H9 (cell line): ENCODE data around the gene KSR1. TPM values are rescaled to one million over a fixed set of nuclear protein-coding genes. Genes with fewer than 3 reads are reported as not detected.
A peak's percentile ranks its signal among the peaks of the same experiment; 100 is the strongest.

Experiments
- DNase-seq: peaks from one replicate; pipeline ENCODE4 v3.0.0-alpha.2; 2017
- H2AFZ ChIP-seq: one replicate; pipeline ENCODE4 v1.6.1; 2013; ENCODE audit warnings: mild to moderate bottlenecking, low read length, control low read depth, moderate library complexity
- H2AK5ac ChIP-seq: 2 replicates; pipeline ENCODE4 v1.6.1; 2013; ENCODE audit warnings: low read length, control low read depth, mixed read lengths; ENCODE audit not compliant: insufficient read length
- H2BK120ac ChIP-seq: one replicate; pipeline ENCODE4 v1.6.1; 2013; ENCODE audit warnings: low read depth, mild to moderate bottlenecking, low read length, control low read depth, inconsistent platforms; ENCODE audit not compliant: poor library complexity, severe bottlenecking
- H2BK12ac ChIP-seq: 2 replicates; pipeline ENCODE4 v1.6.1; 2013; ENCODE audit warnings: low read length, control low read depth, mixed read lengths, low read depth; ENCODE audit not compliant: insufficient read length
- H2BK15ac ChIP-seq: 2 replicates; pipeline ENCODE4 v1.6.1; 2013; ENCODE audit warnings: low read depth, low read length, control low read depth
- H2BK20ac ChIP-seq: one replicate; pipeline ENCODE4 v1.6.1; 2013; ENCODE audit warnings: low read depth, mild to moderate bottlenecking, low read length, control low read depth, inconsistent platforms; ENCODE audit not compliant: poor library complexity, severe bottlenecking
- H2BK5ac ChIP-seq: 2 replicates; pipeline ENCODE4 v1.6.1; 2013; ENCODE audit warnings: low read length, control low read depth, mixed read lengths; ENCODE audit not compliant: insufficient read length
- H3K14ac ChIP-seq: 2 replicates; pipeline ENCODE4 v1.6.1; 2013; ENCODE audit warnings: low read length, control low read depth; ENCODE audit not compliant: insufficient read depth
- H3K18ac ChIP-seq: 2 replicates; pipeline ENCODE4 v1.6.1; 2013; ENCODE audit warnings: low read depth, mild to moderate bottlenecking, mixed read lengths, low read length, control low read depth; ENCODE audit not compliant: insufficient read length
- H3K23ac ChIP-seq: 2 replicates; pipeline ENCODE4 v1.6.1; 2013; ENCODE audit warnings: low read length, control low read depth, mixed read lengths, low read depth; ENCODE audit not compliant: insufficient read length
- H3K23me2 ChIP-seq: 2 replicates; pipeline ENCODE4 v1.6.1; 2013; ENCODE audit warnings: low read depth, mild to moderate bottlenecking, mixed read lengths, low read length, control low read depth; ENCODE audit not compliant: insufficient read length, poor library complexity, severe bottlenecking
- H3K27ac ChIP-seq: 2 replicates; pipeline ENCODE4 v1.5.1; 2013; ENCODE audit warnings: low read length, control low read depth, mixed read lengths, low read depth; ENCODE audit not compliant: insufficient read length
- H3K27me3 ChIP-seq: 2 replicates; pipeline ENCODE4 v1.6.1; 2013; ENCODE audit warnings: low read length, control low read depth, inconsistent platforms; ENCODE audit not compliant: insufficient read depth
- H3K4ac ChIP-seq: 2 replicates; pipeline ENCODE4 v1.6.1; 2013; ENCODE audit warnings: low read depth, mild to moderate bottlenecking, control low read depth, inconsistent platforms, low read length, moderate library complexity
- H3K4me1 ChIP-seq: 2 replicates; pipeline ENCODE4 v1.6.1; 2013; ENCODE audit warnings: low read length, control low read depth, inconsistent platforms; ENCODE audit not compliant: insufficient read depth
- H3K4me2 ChIP-seq: 2 replicates; pipeline ENCODE4 v1.6.1; 2013; ENCODE audit warnings: low read length, control low read depth, mixed read lengths; ENCODE audit not compliant: insufficient read length, insufficient read depth
- H3K56ac ChIP-seq: 2 replicates; pipeline ENCODE4 v1.6.1; 2013; ENCODE audit warnings: low read depth, mild to moderate bottlenecking, mixed read lengths, low read length, control low read depth; ENCODE audit not compliant: insufficient read length
- H3K79me1 ChIP-seq: 2 replicates; pipeline ENCODE4 v1.6.1; 2013; ENCODE audit warnings: low read depth, mild to moderate bottlenecking, moderate library complexity, low read length, control low read depth, inconsistent platforms; ENCODE audit not compliant: insufficient read depth, poor library complexity, severe bottlenecking
- H3K79me2 ChIP-seq: 2 replicates; pipeline ENCODE4 v1.6.1; 2013; ENCODE audit warnings: low read length, control low read depth, inconsistent platforms; ENCODE audit not compliant: insufficient read depth
- H3K9ac ChIP-seq: 2 replicates; pipeline ENCODE4 v1.6.1; 2013; ENCODE audit warnings: low read length, control low read depth, mixed read lengths; ENCODE audit not compliant: insufficient read length; ENCODE audit errors: extremely low read depth
- H3K9me3 ChIP-seq: one replicate; pipeline ENCODE4 v1.6.1; 2013; ENCODE audit warnings: low read depth, low read length, inconsistent platforms; ENCODE audit not compliant: control insufficient read depth
- H3T11ph ChIP-seq: one replicate; pipeline ENCODE4 v1.6.1; 2013; ENCODE audit warnings: mild to moderate bottlenecking, low read length, control low read depth, inconsistent platforms
- H4K20me1 ChIP-seq: one replicate; pipeline ENCODE4 v1.6.1; 2013; ENCODE audit not compliant: control insufficient read depth, insufficient read length, insufficient read depth
- H4K5ac ChIP-seq: 2 replicates; pipeline ENCODE4 v1.6.1; 2013; ENCODE audit warnings: low read depth, mild to moderate bottlenecking, mixed read lengths, low read length, control low read depth; ENCODE audit not compliant: insufficient read length
- H4K8ac ChIP-seq: replicated peaks from 2 replicates; pipeline ENCODE4 v1.6.1; 2013; ENCODE audit warnings: low read length, control low read depth, mixed read lengths, low read depth; ENCODE audit not compliant: insufficient read length
- H4K91ac ChIP-seq: 2 replicates; pipeline ENCODE4 v1.6.1; 2013; ENCODE audit warnings: low read depth, mild to moderate bottlenecking, moderate library complexity, mixed read lengths, low read length, control low read depth; ENCODE audit not compliant: insufficient read length
- H3K27ac Mint-ChIP-seq, 3 experiments: 2 replicates in 2 of 3; 3 replicates in 1 of 3; pipeline ENCODE4 v1.8.0; 2020 to 2021; ENCODE audit warnings: mixed read lengths in 3 of 3, mild to moderate bottlenecking in 1 of 3, moderate library complexity in 1 of 3
- H3K27me3 Mint-ChIP-seq: 2 replicates; pipeline ENCODE4 v1.8.0; 2021; ENCODE audit warnings: low read depth, mild to moderate bottlenecking, moderate library complexity, mixed read lengths
- H3K36me3 Mint-ChIP-seq, 3 experiments: 2 replicates in 2 of 3; 3 replicates in 1 of 3; pipeline ENCODE4 v1.8.0; 2020 to 2021; ENCODE audit warnings: low read depth in 3 of 3, mixed read lengths in 3 of 3; ENCODE audit not compliant: insufficient read depth in 1 of 3
- H3K4me1 Mint-ChIP-seq, 2 experiments: 2 replicates each; pipeline ENCODE4 v1.8.0; 2020; ENCODE audit warnings: mixed read lengths in 2 of 2
- H3K4me3 Mint-ChIP-seq, 2 experiments: 2 replicates in 1 of 2; 3 replicates in 1 of 2; pipeline ENCODE4 v1.8.0; 2020 to 2021; ENCODE audit warnings: mild to moderate bottlenecking in 2 of 2, mixed read lengths in 2 of 2, moderate library complexity in 1 of 2
- H3K9me3 Mint-ChIP-seq, 2 experiments: 2 replicates in 1 of 2; 3 replicates in 1 of 2; pipeline ENCODE4 v1.8.0; 2020; ENCODE audit warnings: mild to moderate bottlenecking in 2 of 2, mixed read lengths in 2 of 2, moderate library complexity in 1 of 2
- CTCF ChIP-seq: fragments of 200-600 bp; sonication (generic); conservative IDR thresholded peaks from 3 replicates; pipeline ENCODE4 v1.8.0; 2021; ENCODE audit warnings: antibody characterized with exemption, mild to moderate bottlenecking
- WGBS: extraction: QIAGEN DNeasy Blood & Tissue Kit; methylation state at CpG from one replicate; pipeline ENCODE4 v1.1.7; 2013; ENCODE audit warnings: missing lambda C conversion rate, low lambda C conversion rate, mixed read lengths; ENCODE audit not compliant: insufficient read length; ENCODE audit errors: extremely low coverage; 5-methylcytosine and 5-hydroxymethylcytosine counted together
- total RNA-seq: library from RNA; stranded (reverse); gene quantifications from 2 replicates; pipeline ENCODE4 v1.2.1, GENCODE V29; 2021

KSR1 gene
- total RNA-seq, 1 experiment from 2014 or later, result 44.9 TPM

- peaks cover under 1% of the 10 kb centered on the region; the same call in 1 of the 2 replicates for H3K4me1 ChIP-seq
- no peak overlapping the region for H4K8ac ChIP-seq
- H3K23me2 ChIP-seq, result no peaks in the 10 kb centered on the region
- no peaks in the 10 kb centered on the region for H3K9me3 ChIP-seq
- no peak overlapping the region for H3T11ph ChIP-seq
- no peak overlapping the region for H3K23ac ChIP-seq
- H3K4me1 Mint-ChIP-seq, result peaks cover 35 to 43% of the 10 kb centered on the region in 2 experiments
- H3K79me1 ChIP-seq, result no peaks in the 10 kb centered on the region
- no peak for TF ChIP-seq CTCF
- no peak overlapping the region for H2BK15ac ChIP-seq
- no peak overlapping the region for H2BK5ac ChIP-seq
- H2AK5ac ChIP-seq, result no peak overlapping the region
- no peaks in the 10 kb centered on the region for H3K27me3 ChIP-seq
- no peak overlapping the region for H4K91ac ChIP-seq
- no peak overlapping the region for H3K56ac ChIP-seq
- no peak overlapping the region for H3K14ac ChIP-seq
- H2AFZ ChIP-seq, result no peak overlapping the region
- no peaks in the 10 kb centered on the region for H3K27me3 Mint-ChIP-seq
- no CpG with 5 or more reads among the region's 5 CpGs for WGBS
- DNase-seq, result no peak
- no peaks in the 10 kb centered on the region for H3K79me2 ChIP-seq
- no peaks in the 10 kb centered on the region for H3K9me3 Mint-ChIP-seq
- H2BK120ac ChIP-seq, result no peak overlapping the region
- H3K9ac ChIP-seq, result no peak overlapping the region
- no peak overlapping the region for H3K4me2 ChIP-seq
- no peak overlapping the region for H3K4ac ChIP-seq
- no peak overlapping the region for H3K4me3 Mint-ChIP-seq
- no peak overlapping the region for H2BK12ac ChIP-seq
- peak overlapping the region in 2 of 3 experiments; percentile 70 to 77; a peak in 3 of 7 replicates for H3K27ac Mint-ChIP-seq
- H4K5ac ChIP-seq, result no peak overlapping the region
- peaks cover 0 to 6% (median 0%) of the 10 kb centered on the region in 3 experiments; a peak in 3 of 7 replicates for H3K36me3 Mint-ChIP-seq
- H4K20me1 ChIP-seq, result no peaks in the 10 kb centered on the region
- H3K27ac ChIP-seq, result no peak overlapping the region
- no peak overlapping the region for H3K18ac ChIP-seq
- no peak overlapping the region for H2BK20ac ChIP-seq
Measured at GRCh38 chr17:27568811-27569210, 112.6 kb downstream of the KSR1 start.
